GM19468 (cell line): ENCODE measurements around the gene PDHX.

Source experiments
- ATAC-seq: cut with Tn5 transposase; IDR thresholded peaks from one replicate; pipeline ENCODE4 v1.9.1; 2021; ENCODE audit warnings: mild to moderate bottlenecking, moderate library complexity, moderate number of reproducible peaks; ENCODE audit not compliant: unreplicated experiment; ENCODE audit errors: extremely low read depth

PDHX gene

GRCh38 chr11:34984514-34984913 lies 68.1 kb downstream of the PDHX start:
- ATAC-seq = no peak

- no peak for ATAC-seq
These were observed 70.6 kb downstream of the PDHX start for GRCh38 chr11:34986883-34987520.

GRCh38 chr11:34987617-34988016 lies 71.2 kb downstream of the PDHX start:
- ATAC-seq = no peak

GRCh38 chr11:34988294-34989255 lies 72.2 kb downstream of the PDHX start:
- ATAC-seq = no peak

GRCh38 chr11:34990916-34991315 lies 74.5 kb downstream of the PDHX start:
- no peak for ATAC-seq

GRCh38 chr11:34994854-34995253 lies 78.4 kb downstream of the PDHX start:
- no peak for ATAC-seq

- ATAC-seq = no peak
These were observed 80.5 kb downstream of the PDHX start for GRCh38 chr11:34996958-34997357.

GRCh38 chr11:34997952-34998528 lies 81.6 kb downstream of the PDHX start:
- no peak for ATAC-seq

GRCh38 chr11:34999453-34999852 lies 83.0 kb downstream of the PDHX start:
- no peak for ATAC-seq

- no peak for ATAC-seq
These were observed 86.8 kb downstream of the PDHX start for GRCh38 chr11:35003186-35003585.

- ATAC-seq = no peak
These were observed 87.2 kb downstream of the PDHX start for GRCh38 chr11:35003658-35004057.

- ATAC-seq = no peak
These were observed 88.8 kb downstream of the PDHX start for GRCh38 chr11:35005141-35005780.

- ATAC-seq = peak; percentile 81
These were observed 90.1 kb downstream of the PDHX start for GRCh38 chr11:35006389-35007128.

GRCh38 chr11:35007277-35007676 lies 90.9 kb downstream of the PDHX start:
- ATAC-seq = peak; percentile 39

GRCh38 chr11:35009191-35009943 lies 92.9 kb downstream of the PDHX start:
- no peak for ATAC-seq

- no peak for ATAC-seq
These were observed 93.5 kb downstream of the PDHX start for GRCh38 chr11:35009944-35010342.

GRCh38 chr11:35010654-35011053 lies 94.2 kb downstream of the PDHX start:
- ATAC-seq = no peak

GRCh38 chr11:35011389-35011788 lies 95.0 kb downstream of the PDHX start:
- no peak for ATAC-seq

GRCh38 chr11:35011944-35012343 lies 95.5 kb downstream of the PDHX start:
- no peak for ATAC-seq
